ENCODE measurements around the gene HNRNPM.

Gene HNRNPM

GRCh38 chr19:8489561-8490394, 45.0 kb downstream of the HNRNPM start:
- no peak for DNase-seq

- DNase-seq: no peak
These were observed 45.6 kb downstream of the HNRNPM start for GRCh38 chr19:8490395-8490760.

- no peak for DNase-seq
These were observed 46.1 kb downstream of the HNRNPM start for GRCh38 chr19:8490873-8491272.

GRCh38 chr19:8491574-8491973, 46.8 kb downstream of the HNRNPM start:
- DNase-seq: no peak

GRCh38 chr19:8494158-8494557, 49.4 kb downstream of the HNRNPM start:
- DNase-seq: no peak

- DNase-seq: no peak
These were observed 53.5 kb downstream of the HNRNPM start for GRCh38 chr19:8498295-8498694.

GRCh38 chr19:8499048-8499833, 54.5 kb downstream of the HNRNPM start:
- no peak for DNase-seq

- no peak for DNase-seq
These were observed 55.4 kb downstream of the HNRNPM start for GRCh38 chr19:8500158-8500557.

GRCh38 chr19:8501516-8501915, 56.7 kb downstream of the HNRNPM start:
- DNase-seq: no peak

- no peak for DNase-seq
These were observed 57.2 kb downstream of the HNRNPM start for GRCh38 chr19:8501981-8502380.

- DNase-seq: no peak
These were observed 58.7 kb downstream of the HNRNPM start for GRCh38 chr19:8503510-8503909.

- DNase-seq: no peak
These were observed 59.4 kb downstream of the HNRNPM start for GRCh38 chr19:8504171-8504570.

GRCh38 chr19:8504919-8505318, 60.1 kb downstream of the HNRNPM start:
- DNase-seq: no peak

GRCh38 chr19:8505680-8506401, 61.1 kb downstream of the HNRNPM start:
- peak; percentile 59 for DNase-seq

- no peak for DNase-seq
These were observed 61.7 kb downstream of the HNRNPM start for GRCh38 chr19:8506402-8506957.

- DNase-seq: no peak
These were observed 65.9 kb downstream of the HNRNPM start for GRCh38 chr19:8510589-8511115.

- peak; percentile 60 for DNase-seq
These were observed 66.9 kb downstream of the HNRNPM start for GRCh38 chr19:8511573-8512101.

GRCh38 chr19:8512115-8512967, 67.6 kb downstream of the HNRNPM start:
- peak; percentile 60 for DNase-seq

GRCh38 chr19:8513036-8513686, 68.4 kb downstream of the HNRNPM start:
- no peak for DNase-seq

GRCh38 chr19:8513687-8514504, 69.1 kb downstream of the HNRNPM start, which contains the start of gene ZNF414:
ZNF414 (minus strand) TSS chr19:8514167; CDS start chr19:8514046, 121 bp downstream.
- DNase-seq: peak; percentile 82
